ENCODE results near the gene IL21R.

Gene IL21R

GRCh38 chr16:27461483-27462171, 59.7 kb downstream of the IL21R start:
- in situ Hi-C loops (cut with MboI; ENCODE audit: low sequenced_read_pairs) = no loop called here

GRCh38 chr16:27462200-27462845, 60.3 kb downstream of the IL21R start:
- in situ Hi-C loops (cut with MboI; ENCODE audit: low sequenced_read_pairs) = no loop called here

GRCh38 chr16:27462846-27463682, 61.1 kb downstream of the IL21R start:
- in situ Hi-C loops (cut with MboI; ENCODE audit: low sequenced_read_pairs) = no loop called here

GRCh38 chr16:27463741-27464591, 62.0 kb downstream of the IL21R start:
- in situ Hi-C loops (cut with MboI; ENCODE audit: low sequenced_read_pairs) = no loop called here

GRCh38 chr16:27464626-27465482, 62.9 kb downstream of the IL21R start:
- in situ Hi-C loops (cut with MboI; ENCODE audit: low sequenced_read_pairs) = no loop called here

GRCh38 chr16:27465483-27465879, 63.5 kb downstream of the IL21R start:
- in situ Hi-C loops (cut with MboI; ENCODE audit: low sequenced_read_pairs) = no loop called here

GRCh38 chr16:27468941-27469531, 67.1 kb downstream of the IL21R start:
- in situ Hi-C loops (cut with MboI; ENCODE audit: low sequenced_read_pairs) = no loop called here

- in situ Hi-C loops (cut with MboI; ENCODE audit: low sequenced_read_pairs) = no loop called here
Measured at GRCh38 chr16:27470567-27471431, 68.8 kb downstream of the IL21R start.

GRCh38 chr16:27471661-27472060, 69.7 kb downstream of the IL21R start:
- in situ Hi-C loops (cut with MboI; ENCODE audit: low sequenced_read_pairs) = no loop called here

- in situ Hi-C loops (cut with MboI; ENCODE audit: low sequenced_read_pairs) = no loop called here
Measured at GRCh38 chr16:27472091-27473020, 70.4 kb downstream of the IL21R start.

- in situ Hi-C loops (cut with MboI; ENCODE audit: low sequenced_read_pairs) = no loop called here
Measured at GRCh38 chr16:27473101-27473900, 71.3 kb downstream of the IL21R start.

- in situ Hi-C loops (cut with MboI; ENCODE audit: low sequenced_read_pairs) = no loop called here
Measured at GRCh38 chr16:27474041-27474440, 72.1 kb downstream of the IL21R start.

GRCh38 chr16:27474921-27475320, 72.9 kb downstream of the IL21R start:
- in situ Hi-C loops (cut with MboI; ENCODE audit: low sequenced_read_pairs) = no loop called here

- in situ Hi-C loops (cut with MboI; ENCODE audit: low sequenced_read_pairs) = no loop called here
Measured at GRCh38 chr16:27475561-27475960, 73.6 kb downstream of the IL21R start.

- in situ Hi-C loops (cut with MboI; ENCODE audit: low sequenced_read_pairs) = no loop called here
Measured at GRCh38 chr16:27476240-27476639, 74.3 kb downstream of the IL21R start.

- in situ Hi-C loops (cut with MboI; ENCODE audit: low sequenced_read_pairs) = no loop called here
Measured at GRCh38 chr16:27480761-27481160, 78.8 kb downstream of the IL21R start.

All from HL-60/S4 treated with phorbol 12-myristate 13-acetate at 8.2 ng/mL for 4 days and 3 days (cell line).